SK-N-DZ (cell line): ENCODE measurements around the gene FOCAD.
A peak's percentile ranks its signal among the peaks of the same experiment; 100 is the strongest.

Experiments used
- DNase-seq: peaks from one replicate; pipeline ENCODE4 v3.0.0-alpha.2; 2015; ENCODE audit warnings: low spot score

FOCAD gene

GRCh38 chr9:20683351-20684034, 566 bp upstream of the FOCAD start:
- peak; percentile 3 for DNase-seq

DNA sequence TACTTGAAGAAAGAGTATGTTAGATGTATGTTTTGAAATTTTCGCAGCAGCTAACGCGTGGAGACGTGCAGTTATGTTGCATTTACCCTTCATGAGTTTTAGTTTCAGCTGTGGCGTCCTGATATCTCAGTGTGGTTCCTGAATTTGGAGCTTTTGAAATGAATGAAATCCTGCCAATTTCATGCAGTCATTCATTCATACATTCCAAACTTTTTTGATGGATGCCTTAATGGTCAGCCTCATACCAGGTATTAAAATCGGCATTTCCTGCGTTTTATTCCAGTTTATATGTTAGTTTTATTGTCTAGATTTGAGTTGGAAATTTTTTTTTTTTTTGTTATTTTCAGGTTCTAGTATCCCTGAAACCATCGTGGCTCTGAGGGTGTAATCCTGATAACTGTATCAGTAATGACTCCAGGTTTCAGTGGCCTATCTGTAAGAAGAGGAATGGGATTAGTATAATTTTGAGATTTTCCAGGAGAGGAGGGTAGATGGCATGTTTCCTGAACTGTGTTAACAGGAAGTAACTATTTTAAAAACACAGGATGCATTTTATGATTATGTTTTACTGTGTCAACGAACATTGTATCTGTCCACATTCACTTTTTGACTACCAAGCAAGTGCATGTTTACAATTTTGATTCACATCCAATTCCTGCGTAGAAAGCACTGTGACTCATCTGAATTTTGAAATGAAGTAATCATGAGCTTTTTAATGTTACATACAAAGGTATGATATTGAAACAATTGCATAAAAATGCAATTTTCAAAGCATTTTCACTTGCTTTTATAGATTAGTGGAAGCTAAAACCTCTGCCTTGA, 1.0 kb downstream of the FOCAD start:
- DNase-seq = no peak

GRCh38 chr9:20685769-20686168, 1.7 kb downstream of the FOCAD start:
- DNase-seq = no peak

DNA sequence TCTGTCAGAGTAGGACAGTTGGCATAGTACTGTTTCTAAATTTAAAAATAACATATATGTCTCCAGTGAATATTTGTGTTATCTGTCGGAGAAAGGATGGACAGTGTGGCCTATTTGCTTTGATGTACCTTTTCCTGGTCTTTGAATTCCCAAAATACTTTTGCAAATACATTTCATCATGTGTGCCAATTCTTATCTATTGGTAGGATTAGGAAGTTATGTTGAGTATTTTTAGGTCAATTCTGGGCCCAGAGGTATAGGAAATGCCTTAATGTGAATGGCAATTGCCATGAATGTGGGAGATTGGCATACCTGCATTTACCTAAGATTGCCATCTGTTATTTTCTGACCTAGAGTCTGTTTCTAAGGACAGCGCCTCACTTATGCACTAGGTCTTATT, 5.8 kb downstream of the FOCAD start:
- DNase-seq = no peak

DNA sequence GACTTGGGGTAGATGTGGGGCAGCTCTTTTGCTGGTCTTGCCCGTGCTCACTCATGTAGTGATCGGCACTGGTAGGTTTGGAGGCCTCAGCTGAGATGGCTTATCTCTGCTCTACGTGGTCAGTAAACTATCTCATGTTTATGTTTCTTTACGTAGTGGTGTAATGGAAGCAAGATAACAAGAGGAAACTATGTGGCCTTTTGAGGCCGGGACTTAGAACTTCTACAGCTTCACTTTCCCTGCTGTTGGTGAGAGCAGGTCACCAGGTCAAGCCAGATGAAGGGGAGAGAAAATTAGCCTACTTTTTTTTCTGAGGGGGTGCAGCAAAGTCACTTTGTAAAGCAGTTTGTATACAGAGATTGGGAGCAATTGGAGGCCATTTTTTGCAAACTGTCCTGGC, 8.5 kb downstream of the FOCAD start:
- DNase-seq = no peak

DNA sequence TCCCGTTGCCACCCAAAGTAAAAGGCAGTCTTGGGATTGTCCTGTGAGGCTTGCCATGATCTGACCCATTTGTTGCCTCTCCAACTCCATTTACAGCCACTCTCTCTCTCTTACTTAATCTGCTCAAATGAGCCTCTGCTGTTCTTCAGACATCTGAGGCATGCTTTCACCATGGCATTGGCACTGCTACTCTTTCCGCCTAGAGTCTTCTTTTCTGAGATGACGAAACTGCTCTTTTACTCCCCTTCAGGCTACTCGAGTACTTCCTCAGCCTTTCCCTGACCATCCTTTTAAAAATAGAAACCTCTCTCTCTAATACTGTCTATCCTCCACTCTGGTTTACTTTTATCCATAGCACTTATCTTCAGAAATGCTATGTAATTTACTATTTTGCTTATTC, 9.0 kb downstream of the FOCAD start:
- no peak for DNase-seq

DNA sequence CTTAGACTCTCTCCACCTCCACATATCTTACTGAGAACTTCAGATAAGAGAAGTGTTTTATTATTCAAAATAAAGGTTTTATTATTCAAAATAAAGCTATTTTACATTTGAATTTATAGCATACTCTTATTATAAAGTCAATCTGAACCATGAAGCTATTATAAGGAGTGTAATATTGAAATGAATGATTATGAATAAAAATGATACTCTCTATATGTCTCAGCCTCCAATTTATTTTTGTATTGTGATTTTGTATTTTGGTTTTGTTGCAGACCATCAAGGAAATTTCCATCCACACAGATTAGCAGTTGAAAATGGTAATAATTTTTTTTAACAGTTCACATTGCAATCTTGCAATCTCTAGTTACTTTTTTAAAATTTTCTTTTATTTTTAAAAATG, 10.2 kb downstream of the FOCAD start:
- no peak for DNase-seq

- no peak for DNase-seq
These were observed 13.1 kb downstream of the FOCAD start for GRCh38 chr9:20697021-20697719.

GRCh38 chr9:20698782-20699181, 14.7 kb downstream of the FOCAD start:
- DNase-seq = no peak

GRCh38 chr9:20701060-20701459, 17.0 kb downstream of the FOCAD start:
- no peak for DNase-seq

DNA sequence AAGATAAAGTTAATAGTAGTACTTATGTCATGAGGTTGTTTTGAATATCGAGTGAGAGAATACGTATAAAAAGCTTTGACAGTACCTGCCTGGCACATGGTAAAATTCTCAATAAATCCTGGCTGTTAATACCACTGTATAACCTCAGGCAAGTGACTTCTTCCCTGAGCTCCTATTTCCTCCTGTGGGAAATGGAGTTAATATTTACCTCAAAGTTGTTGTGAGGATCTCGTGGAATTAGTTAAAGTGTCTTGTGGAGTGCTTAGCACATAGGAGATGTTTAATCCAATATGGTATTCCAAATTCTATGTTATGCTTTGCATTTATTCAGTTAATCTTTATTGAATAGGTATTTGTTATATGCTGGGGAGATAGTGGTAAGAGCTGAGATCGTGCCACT, 18.5 kb downstream of the FOCAD start:
- DNase-seq = no peak

DNA sequence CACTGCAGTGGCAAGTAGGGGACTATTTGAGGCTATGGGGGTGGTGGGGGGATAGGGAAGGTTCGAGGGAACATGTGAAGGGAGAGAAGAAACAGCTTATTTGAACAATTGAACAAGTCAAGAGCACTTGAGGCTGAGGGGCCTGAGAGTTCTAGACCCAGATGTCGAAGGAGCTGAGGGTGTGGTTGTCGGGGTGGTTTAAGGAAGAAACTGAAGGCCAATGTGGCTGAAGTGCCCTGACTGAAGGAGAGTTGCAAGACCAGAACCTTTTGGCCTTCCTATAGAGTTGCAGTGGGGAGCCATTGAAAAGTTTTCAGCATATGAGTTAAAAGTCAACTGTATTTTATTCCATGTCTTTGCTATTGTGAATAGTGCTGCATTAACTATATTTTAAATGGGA, 19.1 kb downstream of the FOCAD start:
- no peak for DNase-seq

DNA sequence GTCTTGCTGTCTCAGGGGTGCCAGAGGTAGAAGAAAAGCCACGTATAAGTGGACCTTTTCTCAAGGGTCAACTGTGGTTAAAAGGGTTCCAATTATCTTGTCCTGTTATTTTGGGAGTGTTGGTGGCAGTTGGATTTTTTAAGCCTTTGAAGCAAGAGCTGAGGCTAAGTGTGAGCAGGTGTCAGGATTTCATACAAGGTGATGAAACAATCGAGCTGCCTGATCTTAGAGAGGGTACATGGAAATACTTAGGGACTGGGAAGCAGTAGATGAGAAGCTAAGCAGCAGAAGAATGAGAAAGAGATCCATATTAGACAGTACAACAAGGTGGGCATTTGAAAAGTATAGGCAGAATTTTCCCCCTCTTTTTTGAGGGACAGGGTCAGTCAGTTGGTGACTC, 23.6 kb downstream of the FOCAD start:
- no peak for DNase-seq

DNA sequence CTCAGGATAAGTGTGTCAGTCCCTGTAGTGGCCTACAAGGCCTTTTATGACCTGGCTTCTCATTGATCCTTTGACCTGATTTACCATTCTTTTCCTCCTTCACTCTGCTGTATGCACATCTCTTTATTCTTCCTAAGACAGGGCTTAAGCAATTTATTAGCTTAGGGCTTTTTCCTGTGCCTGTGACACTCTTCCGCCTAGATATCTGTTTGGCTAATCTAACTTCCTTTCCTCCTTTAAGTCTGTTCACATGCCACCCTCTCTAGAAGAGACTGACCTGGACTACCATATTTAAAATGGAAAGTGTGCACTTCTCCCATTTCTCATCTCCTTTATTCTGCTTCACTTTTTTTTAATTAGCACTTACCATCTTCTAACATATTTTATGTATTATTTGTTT, 29.1 kb downstream of the FOCAD start:
- DNase-seq = no peak

- no peak for DNase-seq
These were observed 30.7 kb downstream of the FOCAD start for GRCh38 chr9:20714442-20715415.

GRCh38 chr9:20722221-20722620, 38.2 kb downstream of the FOCAD start:
- no peak for DNase-seq

DNA sequence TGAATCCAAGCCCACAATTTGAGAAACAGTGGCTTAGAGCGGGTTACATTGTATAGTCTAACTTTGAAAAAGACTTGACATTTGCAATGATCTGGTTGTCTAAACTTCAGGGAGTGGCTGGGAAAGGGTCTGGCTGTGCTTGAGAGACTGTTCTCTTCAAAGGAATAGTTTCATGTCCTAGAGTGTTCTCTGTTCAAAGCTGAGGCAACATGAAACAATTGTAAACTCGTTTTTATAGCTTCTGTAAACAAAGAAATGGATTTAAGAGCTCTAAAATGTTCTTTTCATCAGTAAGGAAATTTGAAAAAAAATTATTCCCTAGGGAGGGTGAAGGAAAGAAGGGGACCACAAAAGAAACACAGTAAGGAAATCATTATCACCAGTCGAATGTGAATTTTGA, 41.6 kb downstream of the FOCAD start:
- DNase-seq = no peak

DNA sequence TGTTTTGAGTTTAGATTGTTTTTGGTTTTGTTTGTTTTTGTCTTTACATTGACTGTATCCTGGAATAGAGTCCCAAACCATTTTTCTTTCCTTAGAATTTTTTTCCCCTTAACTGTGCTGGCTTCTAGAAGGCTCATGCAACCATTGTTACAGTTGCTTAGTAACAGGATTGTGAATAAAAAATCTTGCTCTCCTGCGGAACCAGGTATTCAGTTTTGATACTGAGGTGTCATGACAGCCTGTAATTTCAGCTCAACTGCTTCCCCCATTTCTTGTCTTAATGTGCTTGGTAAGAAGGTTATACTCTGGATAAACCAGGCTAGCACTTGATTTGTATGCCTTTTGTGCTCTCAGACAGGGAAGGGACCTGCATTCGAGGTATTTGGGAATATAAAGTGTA, 42.1 kb downstream of the FOCAD start:
- DNase-seq = no peak

GRCh38 chr9:20728493-20729220, 44.6 kb downstream of the FOCAD start:
- DNase-seq = no peak

GRCh38 chr9:20729523-20729922, 45.5 kb downstream of the FOCAD start:
- no peak for DNase-seq

GRCh38 chr9:20732118-20732517, 48.1 kb downstream of the FOCAD start:
- DNase-seq = no peak
